GM12872 (cell line): ENCODE data around the gene RICTOR.

Source experiments
- TF ChIP-seq, protein P1 (sequence below): IDR thresholded peaks from 3 replicates; pipeline ENCODE4 v1.5.1; 2011; ENCODE audit warnings: low read depth, mild to moderate bottlenecking, low read length, moderate library complexity; ENCODE audit not compliant: insufficient read depth

RICTOR gene

DNA sequence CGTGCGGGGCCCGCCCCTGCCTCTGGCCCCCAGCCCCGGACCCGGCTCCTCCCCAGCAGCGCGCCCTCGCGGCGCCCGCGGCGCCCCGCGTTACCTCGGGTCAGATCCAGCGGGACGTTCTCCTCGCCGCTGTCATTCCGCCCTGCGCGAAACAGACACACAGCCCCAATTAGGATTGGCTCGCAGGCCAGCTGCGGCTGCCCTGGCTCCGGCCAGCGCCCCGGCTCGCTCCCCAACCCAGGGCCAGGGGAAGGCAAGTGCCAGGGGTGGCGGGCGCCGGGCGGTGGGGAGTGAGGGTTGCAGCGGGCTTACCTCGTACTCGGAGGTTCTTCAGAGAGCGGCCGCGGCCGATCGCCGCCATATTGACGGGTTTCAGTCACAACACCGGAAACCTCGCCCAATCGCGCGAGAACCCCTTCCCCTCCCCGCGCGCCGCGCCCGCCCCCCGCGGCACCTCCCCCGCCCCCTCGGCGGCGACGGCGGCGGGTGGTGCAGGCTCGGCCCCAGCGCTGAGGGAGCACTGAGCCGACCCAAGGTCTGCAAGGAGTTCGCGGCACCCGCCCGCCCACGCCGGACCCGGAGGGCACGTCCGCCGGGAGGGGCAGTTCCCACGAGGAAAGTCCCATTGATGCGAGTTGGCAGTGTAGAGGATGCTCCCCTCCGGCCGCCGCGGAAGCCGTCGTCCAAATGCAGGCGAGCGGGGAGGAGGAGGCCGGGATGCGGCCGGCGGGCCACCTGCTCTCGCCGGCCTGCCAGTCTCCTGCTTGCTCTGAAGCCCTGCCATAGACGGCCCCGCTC lies at the start of gene RICTOR:
Gene RICTOR, minus strand, starts transcription at position 383 of the 798 bp plus-strand sequence. Its CDS starts 22 bp downstream, at position 361.
- TF ChIP-seq, protein P1, sequence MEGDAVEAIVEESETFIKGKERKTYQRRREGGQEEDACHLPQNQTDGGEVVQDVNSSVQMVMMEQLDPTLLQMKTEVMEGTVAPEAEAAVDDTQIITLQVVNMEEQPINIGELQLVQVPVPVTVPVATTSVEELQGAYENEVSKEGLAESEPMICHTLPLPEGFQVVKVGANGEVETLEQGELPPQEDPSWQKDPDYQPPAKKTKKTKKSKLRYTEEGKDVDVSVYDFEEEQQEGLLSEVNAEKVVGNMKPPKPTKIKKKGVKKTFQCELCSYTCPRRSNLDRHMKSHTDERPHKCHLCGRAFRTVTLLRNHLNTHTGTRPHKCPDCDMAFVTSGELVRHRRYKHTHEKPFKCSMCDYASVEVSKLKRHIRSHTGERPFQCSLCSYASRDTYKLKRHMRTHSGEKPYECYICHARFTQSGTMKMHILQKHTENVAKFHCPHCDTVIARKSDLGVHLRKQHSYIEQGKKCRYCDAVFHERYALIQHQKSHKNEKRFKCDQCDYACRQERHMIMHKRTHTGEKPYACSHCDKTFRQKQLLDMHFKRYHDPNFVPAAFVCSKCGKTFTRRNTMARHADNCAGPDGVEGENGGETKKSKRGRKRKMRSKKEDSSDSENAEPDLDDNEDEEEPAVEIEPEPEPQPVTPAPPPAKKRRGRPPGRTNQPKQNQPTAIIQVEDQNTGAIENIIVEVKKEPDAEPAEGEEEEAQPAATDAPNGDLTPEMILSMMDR = no peak

- TF ChIP-seq, protein P1 = no peak
Measured at GRCh38 chr5:39121922-39122321, 47.7 kb upstream of the RICTOR start.

DNA sequence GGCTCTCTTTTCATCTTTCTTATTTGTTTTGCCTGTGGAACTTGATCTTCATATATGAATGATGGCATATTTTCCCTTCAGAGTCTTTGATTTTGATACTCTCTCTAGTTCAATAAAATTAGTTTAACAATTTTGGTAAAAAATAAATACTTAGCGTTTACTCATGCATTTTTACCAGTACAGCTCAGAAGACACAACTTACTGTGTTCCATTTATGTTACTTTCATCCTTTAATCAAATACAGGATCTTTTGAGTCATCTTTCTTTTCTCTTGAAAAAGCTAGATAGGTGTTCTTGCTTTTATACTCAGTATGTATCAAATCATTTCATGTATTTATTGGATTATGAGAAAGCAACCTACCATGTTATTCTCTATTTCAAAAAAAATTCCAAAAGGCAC lies 47.1 kb upstream of the RICTOR start:
- TF ChIP-seq, protein P1 = no peak

GRCh38 chr5:39120052-39120420 lies 45.8 kb upstream of the RICTOR start:
- TF ChIP-seq, protein P1 = no peak

- TF ChIP-seq, protein P1 = no peak
Measured at GRCh38 chr5:39119404-39120051, 45.3 kb upstream of the RICTOR start.

GRCh38 chr5:39118638-39119037 lies 44.4 kb upstream of the RICTOR start:
- TF ChIP-seq, protein P1 = no peak

DNA sequence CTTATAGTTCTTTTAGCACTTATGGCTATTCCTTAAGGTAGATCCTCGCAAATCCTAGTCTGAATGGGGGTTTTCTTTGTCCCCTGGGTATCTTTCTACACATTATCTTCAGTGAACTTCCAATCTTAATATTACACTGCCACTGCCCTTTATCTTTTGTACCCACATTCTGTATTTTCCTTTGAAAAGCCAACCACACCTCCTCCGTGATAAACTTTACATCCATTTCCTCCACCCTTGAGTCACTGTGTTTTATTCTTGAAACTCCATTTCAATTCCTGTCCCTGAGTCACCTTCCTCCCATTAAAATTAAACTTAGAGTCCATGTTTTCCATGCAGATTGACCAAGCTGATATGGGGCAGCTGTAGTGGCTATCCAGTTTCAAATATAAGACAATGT lies 43.2 kb upstream of the RICTOR start:
- TF ChIP-seq, protein P1 = no peak
